ENCODE results near the gene MRPL23.

The MRPL23 gene

DNA sequence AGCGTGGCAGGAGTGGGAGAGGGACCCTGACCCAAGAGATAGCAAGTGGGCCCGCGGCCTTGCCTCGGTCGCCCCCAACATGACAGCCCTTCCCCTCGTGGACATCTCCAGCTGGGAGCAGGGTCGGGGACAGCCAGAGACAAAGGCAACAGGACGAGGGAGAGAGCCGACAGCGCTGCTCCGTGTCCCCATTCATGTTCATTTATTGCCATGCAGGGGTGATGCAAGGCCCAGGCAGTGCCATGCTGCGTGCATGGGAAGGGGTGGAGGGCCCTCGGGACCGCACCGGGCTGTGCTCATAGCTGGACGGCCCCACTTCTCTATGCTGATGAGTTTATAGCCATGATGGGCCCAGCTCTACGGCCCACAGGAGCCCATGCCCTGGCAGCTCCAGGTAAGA is 12.7 kb downstream of the MRPL23 start:
- no peak for DNase-seq

DNA sequence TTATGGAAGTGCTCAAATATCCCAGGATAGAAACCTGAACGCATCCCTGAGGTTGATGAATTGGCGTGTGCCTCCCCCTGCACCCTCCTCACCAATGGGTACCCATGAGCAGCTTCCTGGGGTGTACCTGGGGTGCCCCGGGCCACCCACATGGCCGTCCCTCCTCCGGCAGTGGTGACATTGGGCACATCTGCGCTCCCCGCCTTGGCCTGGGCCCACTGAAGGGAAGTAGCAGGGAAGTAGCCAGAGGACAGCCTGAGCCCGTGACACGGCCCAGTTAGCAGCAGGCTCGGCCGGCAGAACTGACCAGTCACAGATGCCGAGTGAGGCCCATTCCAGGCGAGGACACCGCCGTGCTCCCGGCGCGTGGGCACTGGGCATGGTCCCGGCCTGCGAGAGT is 16.7 kb downstream of the MRPL23 start:
- DNase-seq: no peak

DNA sequence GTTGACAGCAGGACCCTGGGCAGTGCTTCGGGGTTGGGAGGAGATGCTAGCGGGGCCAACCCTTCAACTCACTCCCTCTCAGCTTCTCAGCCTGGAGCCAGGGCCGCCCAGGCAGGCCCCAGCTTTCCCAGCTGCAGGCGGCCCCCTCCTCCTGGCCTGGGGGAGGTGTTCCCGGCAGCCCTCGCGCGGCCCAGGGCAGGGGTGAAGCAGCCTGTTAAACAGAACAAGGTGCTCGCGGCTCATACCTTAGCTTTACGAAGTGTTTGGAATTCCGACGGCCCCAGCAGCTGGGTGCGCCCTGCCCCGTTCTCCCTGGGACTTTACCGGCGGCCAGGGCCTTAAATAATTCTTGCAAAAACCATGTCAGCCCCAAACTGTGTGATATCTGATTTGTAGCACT is 17.2 kb downstream of the MRPL23 start:
- no peak for DNase-seq

DNA sequence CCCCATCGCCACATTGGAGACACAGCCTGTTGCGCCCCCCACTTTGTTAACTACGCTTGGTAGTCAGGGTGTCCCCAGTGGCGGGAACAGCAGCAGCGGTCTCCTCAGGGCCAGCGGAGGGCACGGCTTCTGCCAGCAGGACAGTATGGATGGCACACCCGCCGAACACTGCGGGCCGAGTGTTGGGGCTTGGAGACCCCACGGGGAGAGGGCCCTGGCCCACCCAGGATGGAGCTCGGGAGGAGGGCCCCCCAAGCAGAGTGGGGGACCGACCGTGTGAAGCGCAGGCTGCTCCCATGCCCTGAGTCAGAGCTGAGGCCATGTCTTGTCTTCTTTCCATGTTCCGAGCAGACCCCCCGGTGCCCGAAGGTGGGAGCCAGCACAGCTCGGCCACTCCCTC is 17.8 kb downstream of the MRPL23 start:
- DNase-seq: no peak

DNA sequence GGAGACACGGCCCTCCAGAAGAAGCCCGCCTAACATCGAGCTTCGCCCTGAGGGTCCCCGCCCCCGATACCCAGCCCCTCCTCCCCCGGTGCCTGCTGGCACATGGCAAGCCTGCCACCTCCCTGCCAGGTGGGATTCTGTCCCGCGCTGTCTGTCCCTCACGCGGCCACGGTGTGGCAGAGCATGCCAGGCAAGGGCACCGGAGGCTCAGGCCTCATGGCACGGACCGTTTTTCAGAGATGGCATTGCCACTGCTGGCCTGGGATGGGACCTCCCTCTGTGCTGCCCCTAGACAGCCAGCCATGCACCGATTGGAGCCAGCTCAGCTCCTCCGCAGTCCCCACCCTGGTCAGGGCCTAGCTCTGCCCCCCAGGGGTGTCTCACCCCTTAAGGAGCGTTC is 19.4 kb downstream of the MRPL23 start:
- DNase-seq: no peak

DNA sequence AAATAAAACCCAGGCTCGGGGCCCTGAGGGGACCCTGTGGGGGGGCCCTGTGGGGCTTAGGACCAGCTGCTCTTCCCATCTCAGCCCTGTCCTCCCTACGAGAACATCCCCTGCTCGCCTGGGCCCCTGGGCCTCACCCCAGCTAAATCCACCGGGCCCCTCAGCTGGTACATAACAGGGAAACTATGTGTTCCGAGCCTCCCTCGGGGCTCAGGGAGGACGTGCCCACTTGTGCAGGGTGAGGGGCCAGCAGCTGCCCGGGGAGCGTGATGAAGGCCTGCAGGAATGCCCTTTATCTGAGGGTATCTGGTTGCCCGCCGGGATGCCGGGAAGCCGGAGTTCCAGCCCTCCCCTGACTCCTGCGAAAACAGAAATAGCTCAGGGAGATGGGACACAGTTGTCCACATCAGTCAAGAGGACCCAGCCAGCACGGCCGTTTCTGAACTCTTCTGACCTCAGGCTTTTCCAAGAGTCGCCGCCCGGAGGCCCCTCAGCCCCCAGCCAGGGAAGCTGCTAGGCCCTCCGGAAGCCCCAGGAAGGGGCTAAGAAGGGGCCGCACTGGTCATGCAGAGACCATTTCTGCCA is 20.6 kb downstream of the MRPL23 start:
- no peak for DNase-seq

DNA sequence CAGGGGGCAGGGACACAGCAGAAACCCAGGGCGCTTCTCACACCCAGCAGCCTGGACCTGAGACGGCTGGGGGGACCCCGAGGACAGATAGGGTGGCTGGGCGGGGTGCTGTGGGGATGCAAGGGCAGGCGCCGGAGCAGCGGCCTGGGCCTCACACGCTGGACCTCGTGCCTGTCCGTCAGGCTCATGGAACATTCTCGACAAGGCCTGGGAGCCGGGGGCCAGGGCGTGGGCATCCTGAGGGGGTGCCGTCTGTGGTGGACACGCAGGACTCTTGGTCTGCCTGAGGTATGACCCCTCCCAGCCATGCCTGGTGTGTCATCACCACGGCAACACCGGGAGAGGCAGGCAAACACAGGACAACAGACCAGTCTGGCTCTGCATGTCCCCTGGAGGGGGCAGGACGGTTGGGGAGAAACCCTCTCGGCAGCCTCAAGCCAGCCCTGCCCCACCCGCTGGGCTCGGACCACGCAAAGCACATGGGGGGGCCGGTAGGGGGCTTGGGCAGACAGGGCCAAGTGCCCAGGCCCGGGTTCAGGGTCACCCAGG is 21.4 kb downstream of the MRPL23 start:
- no peak for DNase-seq

DNA sequence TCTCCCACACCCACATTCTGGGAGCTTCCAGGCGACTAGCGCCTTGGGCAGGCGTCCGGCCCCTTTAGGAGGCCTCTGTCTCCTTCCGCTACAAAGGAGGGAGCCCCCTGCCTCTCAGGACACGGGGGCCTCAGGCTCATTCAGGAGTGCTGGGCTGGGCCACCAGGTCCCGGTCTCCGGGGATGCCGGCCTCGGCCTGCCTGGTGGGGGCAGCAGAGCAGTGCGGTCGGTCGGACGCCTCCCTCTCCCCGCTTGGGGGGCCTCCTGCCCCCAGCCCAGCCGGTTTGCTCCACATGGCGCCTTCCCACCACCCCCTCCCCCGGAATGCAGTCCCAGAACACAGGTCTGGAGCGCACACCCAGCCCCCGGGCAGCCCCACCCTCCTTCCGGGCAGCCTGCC is 21.9 kb downstream of the MRPL23 start:
- DNase-seq: no peak

DNA sequence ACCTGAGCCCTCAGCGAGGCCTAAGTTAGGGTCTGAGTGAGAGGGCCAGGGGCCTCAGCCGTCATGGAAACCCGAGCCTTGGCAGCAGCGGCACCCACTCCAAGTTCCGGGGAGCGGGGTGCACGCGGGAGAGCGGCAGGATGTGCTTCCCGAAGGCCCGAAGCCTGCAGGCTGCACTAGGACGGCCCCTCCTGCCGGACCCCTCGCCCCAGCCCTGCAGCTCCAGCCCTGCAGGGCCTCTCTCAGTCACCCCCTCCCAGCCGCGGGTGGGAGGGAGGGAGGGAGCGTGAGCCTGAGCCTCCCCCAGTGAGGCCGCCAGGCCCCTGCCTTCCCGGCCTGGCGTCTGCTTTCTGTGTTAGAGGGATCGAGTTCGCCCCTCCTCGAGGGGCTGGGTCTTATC is 22.6 kb downstream of the MRPL23 start:
- DNase-seq: no peak

DNA sequence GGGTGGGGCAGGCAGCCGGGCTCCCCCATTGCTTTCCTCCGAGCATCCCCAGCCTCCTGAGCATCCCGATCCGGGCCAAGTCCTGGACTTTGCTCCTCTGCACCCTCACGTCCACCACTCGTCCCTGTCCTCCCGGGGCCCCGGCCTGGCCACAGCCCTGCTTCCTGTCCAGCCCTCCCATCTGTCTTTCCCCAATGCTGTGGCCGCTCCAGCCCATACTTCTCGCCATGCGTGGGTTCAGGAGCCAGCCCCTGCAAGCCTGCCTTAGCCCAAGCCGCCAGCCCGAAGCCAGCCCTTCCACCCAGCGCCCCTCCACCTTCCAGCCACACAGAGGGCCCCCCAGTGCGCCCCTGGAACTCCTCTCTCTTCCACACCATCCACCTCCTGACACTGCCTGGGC is 23.8 kb downstream of the MRPL23 start:
- no peak for DNase-seq

DNA sequence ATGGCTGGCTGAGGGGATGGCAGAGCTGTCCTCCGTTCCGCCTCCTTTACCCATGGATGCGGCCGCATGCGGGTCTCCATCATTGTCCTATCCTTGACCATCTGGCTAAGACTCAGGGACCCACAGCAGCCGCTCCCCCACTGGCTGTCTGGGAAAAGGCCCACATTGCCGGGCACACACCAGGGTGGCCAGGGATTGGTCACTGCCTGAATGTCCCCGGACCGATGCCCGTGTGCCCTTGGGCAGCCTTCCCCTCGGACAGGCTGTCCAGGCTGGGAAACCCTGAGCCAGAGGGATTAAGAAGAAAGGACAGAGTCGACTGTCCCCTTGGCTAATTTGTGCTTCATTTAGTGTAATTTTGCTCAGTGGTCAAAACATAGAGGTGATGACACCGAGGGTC is 28.1 kb downstream of the MRPL23 start:
- no peak for DNase-seq

DNA sequence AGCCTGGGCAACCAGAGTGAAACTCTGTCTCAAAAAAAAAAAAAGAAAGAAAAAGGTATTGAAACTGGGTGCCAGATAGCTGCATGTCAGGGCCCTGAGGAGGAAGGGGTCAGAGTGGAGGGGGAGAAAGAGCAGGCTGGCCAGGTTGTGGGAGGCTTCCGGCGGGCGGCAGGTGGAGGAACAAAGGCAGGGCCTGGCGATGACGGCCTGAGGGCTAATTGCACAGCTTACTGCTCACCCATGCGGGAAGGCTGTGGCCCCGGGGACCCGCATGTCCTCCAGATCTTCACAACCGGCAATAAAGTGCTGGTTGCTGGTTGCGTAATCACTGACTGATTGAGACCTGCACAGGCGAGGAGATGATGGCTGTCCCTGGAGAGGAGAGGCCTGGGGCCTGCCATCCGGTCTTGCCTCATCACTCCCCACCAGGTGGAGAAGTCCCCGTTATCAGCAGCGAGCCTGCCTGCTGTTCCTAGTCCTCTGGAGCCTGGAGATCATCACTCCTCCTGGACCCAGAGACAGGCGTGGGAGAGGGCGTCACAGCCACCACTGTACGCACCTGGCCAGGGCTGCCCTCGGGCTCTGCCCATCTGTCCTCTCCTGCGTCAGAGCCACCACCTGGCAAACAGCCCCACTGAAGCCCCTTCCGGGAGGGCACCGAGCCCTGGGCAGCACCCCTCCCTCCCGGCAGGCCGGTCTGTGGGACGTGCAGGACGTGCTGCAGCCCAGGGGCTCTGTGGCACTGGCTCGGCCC is 31.8 kb downstream of the MRPL23 start:
- DNase-seq: no peak

DNA sequence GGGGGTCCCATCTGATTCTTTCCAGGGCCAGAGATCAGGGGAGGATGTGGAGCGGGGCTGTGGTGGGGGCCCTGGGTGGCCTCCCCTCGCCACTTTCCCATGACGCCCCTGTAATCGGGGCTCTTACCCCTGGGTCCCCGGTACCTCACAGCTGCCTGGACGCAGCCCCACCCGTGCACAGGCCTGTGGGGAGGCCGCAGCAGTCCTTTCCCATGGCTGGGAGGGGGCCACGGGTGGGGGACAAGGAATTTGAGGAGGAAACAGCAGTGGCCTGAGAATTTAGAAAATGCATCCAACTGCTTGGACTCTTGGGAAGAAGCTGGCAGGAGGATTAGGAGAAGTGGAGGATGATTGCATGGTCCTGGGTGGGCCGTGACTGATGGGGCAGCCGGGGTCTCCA is 32.5 kb downstream of the MRPL23 start:
- DNase-seq: no peak

DNA sequence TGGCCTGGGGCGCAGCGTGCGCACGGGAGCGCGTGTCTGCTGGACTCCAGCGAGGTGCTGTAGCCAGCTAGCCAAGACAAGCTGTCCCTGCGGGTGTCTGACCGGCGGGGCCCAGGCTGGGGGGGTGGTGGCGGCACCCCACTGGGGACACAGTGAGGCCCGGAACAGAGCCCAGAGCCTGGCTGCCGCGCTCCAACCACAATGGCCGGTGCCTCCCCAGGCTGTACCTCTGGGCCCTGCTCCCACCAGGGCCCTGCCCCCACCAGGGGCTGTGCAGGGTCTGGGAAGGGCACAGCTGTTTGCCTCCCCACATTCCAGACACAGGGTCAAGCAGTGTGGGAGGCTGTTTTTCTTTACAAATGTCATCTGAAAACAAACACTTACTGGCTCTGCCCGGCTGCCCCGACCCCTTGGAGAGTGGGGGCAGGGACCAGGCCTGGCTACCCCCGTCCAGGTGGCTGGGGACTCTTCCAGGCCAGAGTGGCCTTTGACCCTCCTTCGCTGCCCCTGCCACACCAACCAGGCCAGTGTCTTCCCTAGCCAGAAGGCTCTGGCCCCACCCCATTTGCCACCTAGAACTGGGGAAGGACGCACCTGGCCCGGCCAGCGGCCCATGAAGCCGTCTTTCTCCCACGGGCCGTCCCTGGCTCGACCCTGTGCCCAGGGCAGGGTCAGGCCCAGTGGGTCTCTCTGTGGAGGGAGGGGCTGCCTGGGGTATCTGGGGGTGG is 35.9 kb downstream of the MRPL23 start:
- DNase-seq: no peak

DNA sequence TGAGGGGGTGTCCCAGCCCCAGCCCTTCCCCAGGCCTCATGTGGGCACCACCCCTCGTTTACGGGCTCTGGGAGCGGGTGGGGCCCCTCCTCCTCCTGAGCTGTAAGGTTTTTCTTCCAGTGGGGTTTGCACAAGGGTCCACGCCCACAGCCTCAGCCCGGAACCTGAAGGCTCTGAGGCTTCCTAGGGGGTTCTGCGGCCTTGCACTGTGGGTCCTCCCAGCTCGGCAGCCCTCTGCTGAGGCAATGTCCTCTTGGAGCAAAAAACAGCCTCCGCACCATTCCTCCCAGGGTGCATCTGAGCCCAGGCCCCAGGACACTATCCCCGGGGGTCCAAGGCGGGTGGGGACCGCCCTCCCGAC is 36.4 kb downstream of the MRPL23 start:
- DNase-seq: no peak

DNA sequence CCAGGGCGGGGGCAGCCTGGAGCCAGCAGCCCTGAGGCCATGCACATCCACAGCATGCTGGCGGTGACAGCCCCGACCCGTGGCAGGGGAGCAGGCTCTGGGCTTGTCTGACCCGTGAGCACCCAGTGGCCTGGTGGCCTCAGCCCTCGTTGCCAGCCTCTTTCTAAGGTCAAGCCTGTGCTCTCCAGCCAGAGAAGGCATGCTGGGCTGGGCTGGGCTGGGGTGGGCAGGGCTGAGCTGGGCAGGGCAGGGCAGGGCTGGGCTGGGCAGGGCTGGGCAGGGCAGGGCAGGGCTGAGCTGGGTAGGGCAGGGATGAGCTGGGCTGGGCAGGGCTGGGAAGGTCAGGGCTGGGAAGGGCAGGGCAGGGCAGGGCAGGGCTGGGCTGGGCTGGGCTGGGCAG is 39.9 kb downstream of the MRPL23 start:
- DNase-seq: no peak

DNA sequence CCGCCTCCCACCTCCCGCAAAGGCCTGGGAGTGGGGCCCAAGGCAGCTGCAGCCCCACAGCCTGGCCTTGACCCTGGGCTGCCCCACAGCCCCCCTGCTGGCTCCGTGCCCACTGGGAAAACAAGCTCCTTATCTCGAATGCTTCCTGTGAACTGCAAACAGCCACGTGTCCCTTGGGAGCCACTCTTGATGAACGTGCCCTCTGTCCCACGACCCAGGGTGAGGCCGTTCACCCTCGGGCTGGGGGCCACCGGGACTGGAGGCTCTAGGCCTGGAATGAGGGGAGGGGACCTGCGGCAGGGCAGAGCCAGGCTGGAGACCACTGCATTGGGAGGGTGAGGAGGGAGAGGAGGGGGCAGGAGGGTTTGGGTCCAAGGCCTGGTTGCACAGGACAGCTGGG is 41.0 kb downstream of the MRPL23 start:
- no peak for DNase-seq

DNA sequence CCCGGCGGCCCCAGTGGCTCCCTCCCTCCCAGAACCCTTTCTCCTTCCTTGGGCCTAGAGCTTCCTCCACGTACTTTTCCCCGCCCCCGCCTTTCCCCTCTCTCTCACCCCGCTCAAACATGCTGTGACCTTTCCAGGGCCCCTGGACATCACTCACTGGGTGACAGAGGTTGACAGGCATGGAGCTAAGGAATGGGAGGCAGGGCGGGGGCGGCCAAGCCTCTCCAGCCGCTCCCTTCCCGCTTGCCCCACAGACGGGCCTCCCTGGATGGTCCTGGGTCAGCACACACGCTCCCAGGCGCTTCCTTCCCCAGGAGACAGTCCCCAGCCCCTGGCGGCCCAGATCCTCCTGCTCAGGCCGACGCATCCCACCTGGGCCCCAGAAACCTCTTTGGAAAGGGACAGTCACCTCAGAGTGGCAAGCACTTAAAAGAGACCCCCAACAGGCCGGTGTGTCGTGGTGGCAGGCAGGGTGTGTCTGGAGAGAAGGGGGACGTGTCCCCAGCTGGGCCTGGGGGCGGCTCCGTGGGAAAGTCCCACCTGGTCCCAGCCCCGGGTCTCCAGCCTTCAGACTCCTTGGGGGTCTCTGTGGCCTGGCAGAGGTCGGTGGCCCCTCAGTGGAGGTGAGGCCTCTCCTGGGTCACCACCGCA is 41.7 kb downstream of the MRPL23 start:
- no peak for DNase-seq

DNA sequence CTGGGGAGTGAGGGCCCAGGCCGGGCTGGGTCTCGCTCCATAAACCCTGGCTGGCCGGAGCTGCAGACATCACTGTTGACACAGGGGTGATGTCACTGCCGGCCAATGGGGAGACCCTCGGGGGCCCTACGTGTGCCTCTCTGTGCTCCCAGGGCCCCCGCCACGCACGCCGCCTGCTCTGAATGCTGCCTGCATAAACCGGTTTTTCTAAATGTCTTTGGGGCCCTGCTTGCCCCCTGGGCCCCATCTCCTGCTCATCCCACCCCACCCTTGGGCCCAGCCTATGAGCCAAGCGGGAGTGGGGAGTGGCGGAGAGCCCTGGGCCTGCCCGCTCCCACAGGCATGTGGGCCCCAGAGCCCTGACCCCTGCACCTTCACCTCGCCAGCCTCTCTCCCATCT is 42.8 kb downstream of the MRPL23 start:
- DNase-seq: no peak

DNA sequence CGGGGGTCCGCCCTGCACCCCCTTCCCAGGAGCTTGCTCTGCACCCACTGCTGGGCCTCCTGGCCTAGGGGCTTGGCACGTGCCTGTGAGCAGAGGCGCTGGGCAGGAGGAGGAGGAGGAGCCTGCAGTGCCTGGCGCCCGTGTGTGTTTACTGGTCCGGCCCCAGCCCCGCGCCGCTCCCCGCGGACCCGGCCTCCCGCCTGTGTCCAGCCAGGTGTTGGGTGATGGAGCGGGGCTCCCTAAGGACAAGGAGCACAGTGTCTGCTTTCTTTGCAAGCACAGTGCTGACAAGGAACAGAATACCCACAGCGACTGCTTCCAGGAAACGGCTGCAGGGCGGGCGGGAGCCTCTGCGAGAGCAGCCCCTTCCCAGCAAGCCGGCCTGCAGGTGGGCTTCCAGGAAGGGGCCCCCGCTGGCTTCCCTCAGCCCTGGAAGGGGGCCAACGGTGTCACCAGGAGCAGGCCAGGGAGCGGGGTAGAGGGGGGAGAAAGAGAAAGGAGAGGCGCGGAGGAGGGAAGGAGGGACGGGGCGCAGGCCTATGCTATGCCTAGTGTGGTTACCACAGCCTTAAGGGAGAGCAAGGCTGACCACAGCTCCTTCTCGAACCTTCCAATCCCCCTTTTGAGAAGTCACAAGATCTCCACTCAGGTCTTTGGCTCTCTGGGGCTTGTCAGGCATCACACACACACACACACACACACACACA is 43.9 kb downstream of the MRPL23 start:
- DNase-seq: no peak

DNA sequence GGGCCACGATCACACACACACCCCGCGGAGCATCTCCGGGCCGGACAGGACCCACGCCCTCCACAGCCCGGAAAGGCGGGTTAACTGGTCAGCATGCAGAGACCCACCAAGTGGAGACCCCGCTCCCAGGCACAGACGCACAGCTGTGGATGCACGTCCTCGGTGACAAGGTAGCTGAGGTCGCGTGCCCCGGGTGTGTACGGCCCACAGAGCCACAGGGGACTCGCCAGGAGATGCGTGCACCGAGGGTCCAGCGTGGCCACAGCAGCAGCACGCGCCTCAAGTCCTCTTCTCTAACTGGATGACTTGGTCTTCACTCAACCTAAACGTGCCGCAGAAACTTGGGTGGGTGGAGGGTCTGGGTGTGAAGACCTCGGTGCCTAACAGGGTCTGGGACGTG is 45.0 kb downstream of the MRPL23 start:
- DNase-seq: no peak

DNA sequence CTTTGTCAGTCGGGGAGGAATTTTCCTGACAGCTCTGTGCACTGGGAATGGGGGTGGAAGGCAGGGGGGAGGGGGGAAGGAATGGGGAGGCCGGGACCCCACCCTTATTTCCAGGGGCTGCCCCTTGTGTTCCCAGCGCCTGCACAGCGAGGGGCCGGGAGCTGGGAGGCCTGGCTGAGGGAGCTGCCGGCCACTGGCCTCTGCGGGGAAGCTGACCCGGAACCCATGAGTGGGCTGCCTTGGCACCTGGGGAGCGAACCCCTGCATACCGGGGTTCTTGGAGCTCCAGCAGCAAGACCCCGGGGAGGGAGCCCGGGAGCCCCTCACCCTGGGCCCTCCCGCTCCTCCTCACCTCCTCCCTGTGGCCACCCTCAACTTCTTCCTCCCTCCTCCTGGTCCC is 47.0 kb downstream of the MRPL23 start:
- DNase-seq: no peak

DNA sequence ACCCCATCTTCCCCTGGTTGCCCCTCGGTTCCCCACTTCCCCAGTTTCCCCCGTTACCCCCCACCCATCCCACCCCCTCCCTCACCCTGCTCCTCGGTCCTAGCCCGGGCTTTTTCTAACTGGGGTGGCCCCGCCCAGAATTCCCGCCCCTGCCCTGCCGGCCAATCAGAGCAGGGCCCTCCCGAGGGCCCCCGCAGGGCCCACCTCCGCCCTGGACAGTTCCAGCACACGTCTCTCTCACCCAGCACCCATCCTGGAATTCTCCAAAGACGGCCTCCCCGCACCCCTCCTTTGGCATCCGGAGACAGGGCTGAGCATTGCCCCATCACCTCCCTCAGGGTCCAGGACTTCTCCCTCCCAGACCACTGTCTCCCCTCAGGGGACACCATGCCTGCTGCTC is 50.6 kb downstream of the MRPL23 start, which contains the start of gene H19:
Gene H19, minus strand, starts transcription at position 88 of the 400 bp plus-strand sequence.
- no peak for DNase-seq
